ENCODE data around the gene KRTAP4-9. TPM values are rescaled to one million over a fixed set of nuclear protein-coding genes. Genes with fewer than 3 reads are reported as not detected.
"Not testable (repeated sequence)": the region's sequence is repeated elsewhere in the genome, so short reads cannot be mapped to it uniquely, and the experiment has no call there.

The KRTAP4-9 gene
- polyA plus RNA-seq, 1 donor from 2014 or later: not detected

DNA sequence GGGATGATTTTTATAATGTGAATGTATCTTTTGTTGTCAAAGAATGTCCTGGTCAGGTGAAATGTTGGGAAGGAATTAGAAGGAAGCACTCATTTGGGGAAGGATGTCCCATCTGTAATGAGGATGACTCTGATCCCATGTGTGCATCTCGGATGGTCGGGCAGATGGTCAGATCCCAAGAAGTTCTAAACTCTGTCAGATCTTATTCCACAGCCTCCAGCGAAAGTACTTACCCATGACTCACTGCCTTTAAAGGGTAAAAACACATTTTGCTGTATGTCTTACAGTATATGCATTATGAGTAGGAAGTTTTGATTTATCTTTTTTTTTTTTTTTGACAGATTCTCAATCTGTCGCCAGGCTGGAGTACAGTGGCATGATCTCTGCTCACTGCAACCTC, 13.5 kb downstream of the KRTAP4-9 start:
- TF ChIP-seq MXI1 (conservative IDR thresholded peaks at IDR 0.05; ENCODE audit: poor library complexity, severe bottlenecking): no peak
- TF ChIP-seq, protein P1, sequence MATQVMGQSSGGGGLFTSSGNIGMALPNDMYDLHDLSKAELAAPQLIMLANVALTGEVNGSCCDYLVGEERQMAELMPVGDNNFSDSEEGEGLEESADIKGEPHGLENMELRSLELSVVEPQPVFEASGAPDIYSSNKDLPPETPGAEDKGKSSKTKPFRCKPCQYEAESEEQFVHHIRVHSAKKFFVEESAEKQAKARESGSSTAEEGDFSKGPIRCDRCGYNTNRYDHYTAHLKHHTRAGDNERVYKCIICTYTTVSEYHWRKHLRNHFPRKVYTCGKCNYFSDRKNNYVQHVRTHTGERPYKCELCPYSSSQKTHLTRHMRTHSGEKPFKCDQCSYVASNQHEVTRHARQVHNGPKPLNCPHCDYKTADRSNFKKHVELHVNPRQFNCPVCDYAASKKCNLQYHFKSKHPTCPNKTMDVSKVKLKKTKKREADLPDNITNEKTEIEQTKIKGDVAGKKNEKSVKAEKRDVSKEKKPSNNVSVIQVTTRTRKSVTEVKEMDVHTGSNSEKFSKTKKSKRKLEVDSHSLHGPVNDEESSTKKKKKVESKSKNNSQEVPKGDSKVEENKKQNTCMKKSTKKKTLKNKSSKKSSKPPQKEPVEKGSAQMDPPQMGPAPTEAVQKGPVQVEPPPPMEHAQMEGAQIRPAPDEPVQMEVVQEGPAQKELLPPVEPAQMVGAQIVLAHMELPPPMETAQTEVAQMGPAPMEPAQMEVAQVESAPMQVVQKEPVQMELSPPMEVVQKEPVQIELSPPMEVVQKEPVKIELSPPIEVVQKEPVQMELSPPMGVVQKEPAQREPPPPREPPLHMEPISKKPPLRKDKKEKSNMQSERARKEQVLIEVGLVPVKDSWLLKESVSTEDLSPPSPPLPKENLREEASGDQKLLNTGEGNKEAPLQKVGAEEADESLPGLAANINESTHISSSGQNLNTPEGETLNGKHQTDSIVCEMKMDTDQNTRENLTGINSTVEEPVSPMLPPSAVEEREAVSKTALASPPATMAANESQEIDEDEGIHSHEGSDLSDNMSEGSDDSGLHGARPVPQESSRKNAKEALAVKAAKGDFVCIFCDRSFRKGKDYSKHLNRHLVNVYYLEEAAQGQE (IDR thresholded peaks at IDR 0.05; ENCODE audit: borderline replicate concordance): no peak
- no peak for TF ChIP-seq RAD21 (conservative IDR thresholded peaks at IDR 0.05)
- TF ChIP-seq EZH2 (IDR thresholded peaks at IDR 0.05; ENCODE audit: borderline replicate concordance, insufficient read depth, low read length, poor library complexity, severe bottlenecking): no peak
- TF ChIP-seq TAF1 (IDR thresholded peaks at IDR 0.05; ENCODE audit: low read depth): no peak
- TF ChIP-seq EP300 (conservative IDR thresholded peaks at IDR 0.05; ENCODE audit: poor library complexity, severe bottlenecking): no peak
- TF ChIP-seq, protein P2, sequence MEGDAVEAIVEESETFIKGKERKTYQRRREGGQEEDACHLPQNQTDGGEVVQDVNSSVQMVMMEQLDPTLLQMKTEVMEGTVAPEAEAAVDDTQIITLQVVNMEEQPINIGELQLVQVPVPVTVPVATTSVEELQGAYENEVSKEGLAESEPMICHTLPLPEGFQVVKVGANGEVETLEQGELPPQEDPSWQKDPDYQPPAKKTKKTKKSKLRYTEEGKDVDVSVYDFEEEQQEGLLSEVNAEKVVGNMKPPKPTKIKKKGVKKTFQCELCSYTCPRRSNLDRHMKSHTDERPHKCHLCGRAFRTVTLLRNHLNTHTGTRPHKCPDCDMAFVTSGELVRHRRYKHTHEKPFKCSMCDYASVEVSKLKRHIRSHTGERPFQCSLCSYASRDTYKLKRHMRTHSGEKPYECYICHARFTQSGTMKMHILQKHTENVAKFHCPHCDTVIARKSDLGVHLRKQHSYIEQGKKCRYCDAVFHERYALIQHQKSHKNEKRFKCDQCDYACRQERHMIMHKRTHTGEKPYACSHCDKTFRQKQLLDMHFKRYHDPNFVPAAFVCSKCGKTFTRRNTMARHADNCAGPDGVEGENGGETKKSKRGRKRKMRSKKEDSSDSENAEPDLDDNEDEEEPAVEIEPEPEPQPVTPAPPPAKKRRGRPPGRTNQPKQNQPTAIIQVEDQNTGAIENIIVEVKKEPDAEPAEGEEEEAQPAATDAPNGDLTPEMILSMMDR (IDR thresholded peaks at IDR 0.05; ENCODE audit: poor library complexity, severe bottlenecking): no peak
- no peak for TF ChIP-seq SMC3 (conservative IDR thresholded peaks at IDR 0.05; ENCODE audit: poor library complexity)
- TF ChIP-seq POLR2AphosphoS5 (IDR thresholded peaks at IDR 0.05): no peak
- H2AFZ ChIP-seq (ENCODE audit: low read depth, low read length): no peak overlapping the region
- no peaks in the 10 kb centered on the region for H3K79me2 ChIP-seq (replicated peaks; ENCODE audit: insufficient read depth, low read length)
- no peaks in the 10 kb centered on the region for H3K9me2 ChIP-seq (ENCODE audit: insufficient read depth, low read length)
- H3K9me3 ChIP-seq (ENCODE audit: low read length): no peaks in the 10 kb centered on the region
- no peaks in the 10 kb centered on the region for H3K27me3 ChIP-seq (ENCODE audit: insufficient read depth, low read depth, low read length)
- no peak overlapping the region for H3K9ac ChIP-seq (ENCODE audit: low read length)
- H4K20me1 ChIP-seq (ENCODE audit: insufficient read depth): no peaks in the 10 kb centered on the region
- H3K27ac ChIP-seq (ENCODE audit: low read length): no peak overlapping the region
- no peak overlapping the region for H3K4me2 ChIP-seq (ENCODE audit: low read length)
- H3K36me3 ChIP-seq (ENCODE audit: insufficient read depth, low read length): no peaks in the 10 kb centered on the region
- H3F3A ChIP-seq (ENCODE audit: insufficient read depth, low read length, poor library complexity, severe bottlenecking): no peaks in the 10 kb centered on the region
- no peak overlapping the region for H3K4me3 ChIP-seq (ENCODE audit: low read length)

DNA sequence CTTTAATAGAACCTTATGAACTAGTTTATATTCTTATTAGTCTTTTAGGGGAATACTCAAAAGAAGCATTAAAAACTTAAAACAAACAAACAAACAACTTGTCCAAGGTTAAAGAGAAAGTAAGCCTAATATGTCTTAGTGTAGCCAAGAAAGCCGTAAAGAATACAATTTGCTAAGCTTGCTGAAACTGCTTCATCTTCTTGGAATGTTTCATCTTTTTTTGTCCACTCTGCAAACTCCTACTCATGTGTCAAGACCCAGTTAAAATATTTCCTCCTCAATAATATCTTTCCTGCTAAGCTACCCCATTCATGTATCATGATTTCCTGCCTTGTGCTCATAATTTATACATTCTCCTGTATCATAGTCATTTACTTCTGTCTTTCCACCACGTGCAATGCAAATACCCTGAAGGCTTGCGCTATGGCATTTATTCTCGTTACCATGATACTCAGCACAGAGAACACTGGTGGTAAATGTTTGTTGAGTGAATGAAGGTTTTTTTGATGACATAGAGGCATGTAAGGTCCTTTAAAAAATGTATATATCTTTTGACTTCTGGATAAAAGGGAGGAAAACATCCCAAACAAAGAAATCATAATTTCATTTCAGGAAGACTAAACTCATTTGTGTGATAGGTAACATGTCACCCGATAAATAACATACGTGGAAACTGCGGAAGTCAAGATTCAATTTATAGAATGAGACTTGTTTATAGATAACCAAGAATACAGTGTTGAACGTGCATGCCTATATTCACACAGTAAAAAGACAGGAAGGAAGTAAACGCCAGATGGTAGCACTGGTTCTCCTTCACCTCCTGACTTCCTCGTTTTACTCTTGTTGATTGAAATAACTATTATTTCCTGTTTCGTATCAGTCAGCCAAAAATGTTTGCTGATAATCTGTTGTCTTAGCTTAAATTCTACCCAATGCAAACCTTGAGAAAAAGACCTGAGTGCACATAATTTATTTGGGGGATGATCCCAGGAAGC, 14.8 kb downstream of the KRTAP4-9 start:
- not testable (repeated sequence) for H3K9me3 ChIP-seq (ENCODE audit: low read length); H3K79me2 ChIP-seq (replicated peaks; ENCODE audit: insufficient read depth, low read length); H4K20me1 ChIP-seq (ENCODE audit: insufficient read depth); H3K4me3 ChIP-seq (ENCODE audit: low read length); H3K27ac ChIP-seq (ENCODE audit: low read length); H3K4me2 ChIP-seq (ENCODE audit: low read length); H2AFZ ChIP-seq (ENCODE audit: low read depth, low read length); H3F3A ChIP-seq (ENCODE audit: insufficient read depth, low read length, poor library complexity, severe bottlenecking); H3K9me2 ChIP-seq (ENCODE audit: insufficient read depth, low read length); H3K27me3 ChIP-seq (ENCODE audit: insufficient read depth, low read depth, low read length); H3K36me3 ChIP-seq (ENCODE audit: insufficient read depth, low read length); H3K9ac ChIP-seq (ENCODE audit: low read length)

All from neural cell (in vitro differentiated cells).